ENCODE results near the gene PXDC1. TPM values are rescaled to one million over a fixed set of nuclear protein-coding genes. Genes with fewer than 3 reads are reported as not detected.

The PXDC1 gene
- total and polyA plus RNA-seq, 2 experiments from 2014 or later = 1.2 to 1.8 TPM

- no peak for TF ChIP-seq ZNF462 (CRISPR knock-in tag; IDR thresholded peaks at IDR 0.05)
Observed at GRCh38 chr6:3786141-3786540, 34.6 kb upstream of the PXDC1 start (continued).

GRCh38 chr6:3785745-3786098 is 34.2 kb upstream of the PXDC1 start:
- ATAC-seq (no peak), DNase-seq (ENCODE audit: low spot score) (no peak)
- H3K4me1 ChIP-seq (ENCODE audit: insufficient read depth) = no peaks in the 10 kb centered on the region
- H3K9me2 ChIP-seq (ENCODE audit: insufficient read depth) = no peaks in the 10 kb centered on the region; the same call in 1 of the 2 replicates
- H3F3A ChIP-seq (replicated peaks; ENCODE audit: low read depth) = no peaks in the 10 kb centered on the region
- Mint-ChIP-seq H3K4me1 (peaks cover 3% of the 10 kb centered on the region; the same call in 2 of the 3 replicates), H3K9me3 (no peaks in the 10 kb centered on the region), H3K4me3 (no peak overlapping the region), H3K27ac (no peak overlapping the region), H3K27me3 (ENCODE audit: insufficient read depth, low read depth, poor library complexity) (peaks cover 5% of the 10 kb centered on the region), H3K36me3 (ENCODE audit: low read depth) (no peaks in the 10 kb centered on the region)
- no peak overlapping the region for H3K4me2 ChIP-seq
- no peaks in the 10 kb centered on the region for H3K36me3 ChIP-seq (ENCODE audit: insufficient read depth)
- H4K20me1 ChIP-seq (replicated peaks; ENCODE audit: insufficient read depth) = no peaks in the 10 kb centered on the region
- no peak overlapping the region for H3K27ac ChIP-seq (ENCODE audit: low read depth)
- no peak overlapping the region for H2AFZ ChIP-seq
- H3K79me2 ChIP-seq (replicated peaks; ENCODE audit: insufficient read depth) = no peaks in the 10 kb centered on the region
- no peak overlapping the region for H3K4me3 ChIP-seq
- H3K27me3 ChIP-seq (ENCODE audit: insufficient read depth) = no peaks in the 10 kb centered on the region
- TF ChIP-seq ETS1 (IDR thresholded peaks at IDR 0.05) = no peak
- TF ChIP-seq EZH2 (IDR thresholded peaks at IDR 0.05; ENCODE audit: low read depth, unreplicated experiment) = no peak
- no peak for TF ChIP-seq CTCF (conservative IDR thresholded peaks at IDR 0.05; ENCODE audit: low read depth in 2 of 2)
- TF ChIP-seq REST (IDR thresholded peaks at IDR 0.05; ENCODE audit: unreplicated experiment) = no peak
- TF ChIP-seq ZNF114 (CRISPR knock-in tag; IDR thresholded peaks at IDR 0.05) = no peak
- no peak for TF ChIP-seq EZH2phosphoT487 (IDR thresholded peaks at IDR 0.05; ENCODE audit: unreplicated experiment)
- TF ChIP-seq STAT1 (IDR thresholded peaks at IDR 0.05; ENCODE audit: unreplicated experiment) = no peak
- TF ChIP-seq POLR2AphosphoS5 (IDR thresholded peaks at IDR 0.05; ENCODE audit: low read depth) = no peak
- no peak for TF ChIP-seq CREB1 (CRISPR knock-in tag; IDR thresholded peaks at IDR 0.05; ENCODE audit: low read depth)
- TF ChIP-seq ZNF331 (CRISPR knock-in tag; IDR thresholded peaks at IDR 0.05; ENCODE audit: low read depth) = no peak
